ENCODE measurements around the gene PUSL1. TPM values are rescaled to one million over a fixed set of nuclear protein-coding genes. Genes with fewer than 3 reads are reported as not detected.

PUSL1 gene
- total and polyA plus RNA-seq, 2 of the 13 experiments (the other 11 are each of a cell fraction or from before 2014, with no cell fraction given), result 8.3 to 22.2 TPM

DNA sequence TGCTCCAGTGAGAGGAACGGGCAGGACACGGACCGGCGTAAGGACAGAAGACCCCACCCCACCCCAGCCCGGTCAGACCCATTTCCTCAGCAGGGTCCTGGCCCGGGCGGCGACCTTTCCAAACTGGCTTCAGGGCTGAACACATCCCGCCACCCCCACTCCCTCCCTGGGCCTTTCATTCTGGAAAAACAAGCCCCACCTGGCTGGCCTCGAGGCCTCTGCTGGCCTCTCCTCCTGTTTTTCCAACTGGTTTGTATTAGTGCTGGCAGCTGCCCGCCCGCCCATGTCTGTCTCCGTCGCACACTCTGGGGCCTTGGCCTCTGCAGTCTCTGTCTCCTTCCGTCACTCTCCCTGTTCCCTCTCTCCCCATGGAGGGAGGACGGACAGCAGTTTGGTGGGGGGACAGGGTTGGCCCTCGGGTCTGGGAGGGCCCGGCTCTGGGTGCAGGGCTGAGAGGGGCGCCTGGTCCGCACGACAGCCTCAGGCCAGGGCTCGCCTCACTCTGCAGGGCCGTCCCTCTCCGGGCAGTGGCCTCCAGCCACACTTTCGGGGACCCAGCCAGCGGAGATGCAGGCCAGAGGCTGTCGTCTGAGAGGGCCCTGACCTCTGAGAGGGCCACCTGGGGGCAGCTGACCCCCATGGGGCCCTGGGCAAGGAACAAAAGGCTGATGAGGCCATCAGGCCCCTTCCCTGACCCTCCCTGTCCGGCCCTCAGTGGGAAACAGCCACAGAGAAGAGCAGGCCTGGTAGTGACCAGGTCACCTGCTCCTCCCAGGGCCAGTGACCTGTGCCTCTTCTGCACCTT, 51.5 kb downstream of the PUSL1 start (continued):
- TF ChIP-seq, protein P1, sequence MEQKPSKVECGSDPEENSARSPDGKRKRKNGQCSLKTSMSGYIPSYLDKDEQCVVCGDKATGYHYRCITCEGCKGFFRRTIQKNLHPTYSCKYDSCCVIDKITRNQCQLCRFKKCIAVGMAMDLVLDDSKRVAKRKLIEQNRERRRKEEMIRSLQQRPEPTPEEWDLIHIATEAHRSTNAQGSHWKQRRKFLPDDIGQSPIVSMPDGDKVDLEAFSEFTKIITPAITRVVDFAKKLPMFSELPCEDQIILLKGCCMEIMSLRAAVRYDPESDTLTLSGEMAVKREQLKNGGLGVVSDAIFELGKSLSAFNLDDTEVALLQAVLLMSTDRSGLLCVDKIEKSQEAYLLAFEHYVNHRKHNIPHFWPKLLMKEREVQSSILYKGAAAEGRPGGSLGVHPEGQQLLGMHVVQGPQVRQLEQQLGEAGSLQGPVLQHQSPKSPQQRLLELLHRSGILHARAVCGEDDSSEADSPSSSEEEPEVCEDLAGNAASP (CRISPR knock-in tag; IDR thresholded peaks at IDR 0.05; ENCODE audit: borderline replicate concordance), result peak; percentile 89; the same call in 1 of the 2 replicates
- TF ChIP-seq ZNF607 (CRISPR knock-in tag; IDR thresholded peaks at IDR 0.05; ENCODE audit: borderline replicate concordance), result peak; percentile 83
- no peak for TF ChIP-seq SMYD3 (CRISPR knock-in tag; IDR thresholded peaks at IDR 0.05)
- TF ChIP-seq SALL2 (CRISPR knock-in tag; IDR thresholded peaks at IDR 0.05), result peak; percentile 40; the same call in 1 of the 2 replicates
- TF ChIP-seq HNRNPH1 (optimal IDR thresholded peaks at IDR 0.05; ENCODE audit: low read depth, low read length), result no peak
- TF ChIP-seq KDM5B (CRISPR knock-in tag; IDR thresholded peaks at IDR 0.05; ENCODE audit: borderline replicate concordance), result 0 out of 2 replicates have a peak, but pooled peaks have one; percentile 68
- TF ChIP-seq ZNF232 (CRISPR knock-in tag; IDR thresholded peaks at IDR 0.05; ENCODE audit: borderline replicate concordance), result no peak
- TF ChIP-seq ZNF563 (CRISPR knock-in tag; IDR thresholded peaks at IDR 0.05), result no peak
- no peak for TF ChIP-seq SAFB2 (CRISPR knock-in tag; IDR thresholded peaks at IDR 0.05; ENCODE audit: borderline replicate concordance, low read depth)
- TF ChIP-seq, protein P2, sequence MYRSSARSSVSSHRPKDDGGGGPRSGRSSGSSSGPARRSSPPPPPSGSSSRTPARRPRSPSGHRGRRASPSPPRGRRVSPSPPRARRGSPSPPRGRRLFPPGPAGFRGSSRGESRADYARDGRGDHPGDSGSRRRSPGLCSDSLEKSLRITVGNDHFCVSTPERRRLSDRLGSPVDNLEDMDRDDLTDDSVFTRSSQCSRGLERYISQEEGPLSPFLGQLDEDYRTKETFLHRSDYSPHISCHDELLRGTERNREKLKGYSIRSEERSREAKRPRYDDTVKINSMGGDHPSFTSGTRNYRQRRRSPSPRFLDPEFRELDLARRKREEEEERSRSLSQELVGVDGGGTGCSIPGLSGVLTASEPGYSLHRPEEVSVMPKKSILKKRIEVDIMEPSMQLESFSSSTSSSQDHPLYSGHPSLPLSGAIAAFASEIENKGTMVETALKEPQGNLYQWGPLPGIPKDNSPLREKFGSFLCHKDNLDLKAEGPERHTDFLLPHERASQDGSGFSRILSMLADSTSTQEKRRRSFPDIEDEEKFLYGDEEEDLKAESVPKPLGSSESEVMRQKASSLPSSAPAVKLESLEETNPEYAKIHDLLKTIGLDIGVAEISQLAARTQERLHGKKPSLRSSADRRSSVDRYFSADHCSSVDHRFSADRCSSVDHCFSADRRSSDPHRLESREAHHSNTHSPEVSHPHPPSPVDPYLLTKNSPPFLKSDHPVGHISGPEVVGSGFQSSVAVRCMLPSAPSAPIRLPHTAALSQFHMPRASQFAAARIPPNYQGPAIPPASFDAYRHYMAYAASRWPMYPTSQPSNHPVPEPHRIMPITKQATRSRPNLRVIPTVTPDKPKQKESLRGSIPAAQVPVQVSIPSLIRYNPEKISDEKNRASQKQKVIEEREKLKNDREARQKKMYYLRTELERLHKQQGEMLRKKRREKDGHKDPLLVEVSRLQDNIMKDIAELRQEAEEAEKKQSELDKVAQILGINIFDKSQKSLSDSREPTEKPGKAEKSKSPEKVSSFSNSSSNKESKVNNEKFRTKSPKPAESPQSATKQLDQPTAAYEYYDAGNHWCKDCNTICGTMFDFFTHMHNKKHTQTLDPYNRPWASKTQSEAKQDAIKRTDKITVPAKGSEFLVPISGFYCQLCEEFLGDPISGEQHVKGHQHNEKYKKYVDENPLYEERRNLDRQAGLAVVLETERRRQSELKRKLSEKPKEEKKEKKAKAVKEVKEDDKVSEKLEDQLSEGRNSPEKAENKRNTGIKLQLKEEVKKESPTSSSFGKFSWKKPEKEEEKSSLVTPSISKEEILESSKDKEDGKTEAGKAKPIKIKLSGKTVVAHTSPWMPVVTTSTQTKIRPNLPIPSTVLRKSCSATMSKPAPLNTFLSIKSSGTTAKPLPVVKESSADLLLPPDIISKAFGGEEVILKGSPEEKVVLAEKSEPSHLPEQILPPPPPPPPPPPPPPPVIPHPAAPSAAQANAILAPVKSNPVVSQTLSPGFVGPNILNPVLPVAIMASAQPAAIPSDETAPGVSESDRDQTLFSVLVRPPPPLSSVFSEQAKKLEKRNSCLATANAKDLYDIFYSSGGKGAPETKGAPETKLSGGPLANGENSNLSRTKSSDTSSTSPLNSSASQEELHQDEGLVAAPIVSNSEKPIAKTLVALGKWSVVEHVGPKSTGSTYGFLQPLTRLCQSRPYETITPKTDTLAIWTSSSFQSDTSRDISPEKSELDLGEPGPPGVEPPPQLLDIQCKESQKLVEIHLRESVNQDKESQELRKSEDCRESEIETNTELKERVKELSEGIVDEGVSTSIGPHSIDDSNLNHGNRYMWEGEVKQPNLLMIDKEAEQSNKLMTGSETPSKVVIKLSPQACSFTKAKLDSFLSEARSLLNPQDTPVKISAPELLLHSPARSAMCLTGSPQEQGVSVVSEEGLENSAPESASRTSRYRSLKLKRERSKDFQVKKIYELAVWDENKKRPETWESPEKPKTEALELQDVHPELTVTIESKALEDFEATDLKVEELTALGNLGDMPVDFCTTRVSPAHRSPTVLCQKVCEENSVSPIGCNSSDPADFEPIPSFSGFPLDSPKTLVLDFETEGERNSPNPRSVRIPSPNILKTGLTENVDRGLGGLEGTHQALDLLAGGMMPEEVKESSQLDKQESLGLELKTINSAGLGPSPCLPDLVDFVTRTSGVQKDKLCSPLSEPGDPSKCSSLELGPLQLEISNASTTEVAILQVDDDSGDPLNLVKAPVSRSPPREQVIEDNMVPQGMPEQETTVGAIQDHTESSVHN (CRISPR knock-in tag; IDR thresholded peaks at IDR 0.05), result no peak
- TF ChIP-seq, protein P3, sequence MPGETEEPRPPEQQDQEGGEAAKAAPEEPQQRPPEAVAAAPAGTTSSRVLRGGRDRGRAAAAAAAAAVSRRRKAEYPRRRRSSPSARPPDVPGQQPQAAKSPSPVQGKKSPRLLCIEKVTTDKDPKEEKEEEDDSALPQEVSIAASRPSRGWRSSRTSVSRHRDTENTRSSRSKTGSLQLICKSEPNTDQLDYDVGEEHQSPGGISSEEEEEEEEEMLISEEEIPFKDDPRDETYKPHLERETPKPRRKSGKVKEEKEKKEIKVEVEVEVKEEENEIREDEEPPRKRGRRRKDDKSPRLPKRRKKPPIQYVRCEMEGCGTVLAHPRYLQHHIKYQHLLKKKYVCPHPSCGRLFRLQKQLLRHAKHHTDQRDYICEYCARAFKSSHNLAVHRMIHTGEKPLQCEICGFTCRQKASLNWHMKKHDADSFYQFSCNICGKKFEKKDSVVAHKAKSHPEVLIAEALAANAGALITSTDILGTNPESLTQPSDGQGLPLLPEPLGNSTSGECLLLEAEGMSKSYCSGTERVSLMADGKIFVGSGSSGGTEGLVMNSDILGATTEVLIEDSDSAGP (CRISPR knock-in tag; IDR thresholded peaks at IDR 0.05; ENCODE audit: borderline replicate concordance), result peak; percentile 64; the same call in 1 of the 2 replicates
- no peak for TF ChIP-seq HDAC6 (IDR thresholded peaks at IDR 0.05; ENCODE audit: low read depth, low read length)
- TF ChIP-seq ZMYM4 (CRISPR knock-in tag; IDR thresholded peaks at IDR 0.05), result peak; percentile 33; the same call in 1 of the 2 replicates
- no peak for TF ChIP-seq HNRNPK (IDR thresholded peaks at IDR 0.05; ENCODE audit: low read depth, low read length, poor library complexity, severe bottlenecking)

All from HepG2 (cell line).